Activated T-helper 1 cell treated with anti-CD3 and anti-CD28 coated beads, Interleukin-2, amount 50 U/mL, for 16 hours (primary cell): ENCODE results near the gene STK17A.
A peak's percentile ranks its signal among the peaks of the same experiment; 100 is the strongest.

Experiments used
- DNase-seq, 2 donors: peaks; one replicate each; pipeline ENCODE4 v3.0.0-alpha.2; 2020; ENCODE audit warnings: low read depth in 1 of 2, low spot score in 1 of 2

The STK17A gene

DNA sequence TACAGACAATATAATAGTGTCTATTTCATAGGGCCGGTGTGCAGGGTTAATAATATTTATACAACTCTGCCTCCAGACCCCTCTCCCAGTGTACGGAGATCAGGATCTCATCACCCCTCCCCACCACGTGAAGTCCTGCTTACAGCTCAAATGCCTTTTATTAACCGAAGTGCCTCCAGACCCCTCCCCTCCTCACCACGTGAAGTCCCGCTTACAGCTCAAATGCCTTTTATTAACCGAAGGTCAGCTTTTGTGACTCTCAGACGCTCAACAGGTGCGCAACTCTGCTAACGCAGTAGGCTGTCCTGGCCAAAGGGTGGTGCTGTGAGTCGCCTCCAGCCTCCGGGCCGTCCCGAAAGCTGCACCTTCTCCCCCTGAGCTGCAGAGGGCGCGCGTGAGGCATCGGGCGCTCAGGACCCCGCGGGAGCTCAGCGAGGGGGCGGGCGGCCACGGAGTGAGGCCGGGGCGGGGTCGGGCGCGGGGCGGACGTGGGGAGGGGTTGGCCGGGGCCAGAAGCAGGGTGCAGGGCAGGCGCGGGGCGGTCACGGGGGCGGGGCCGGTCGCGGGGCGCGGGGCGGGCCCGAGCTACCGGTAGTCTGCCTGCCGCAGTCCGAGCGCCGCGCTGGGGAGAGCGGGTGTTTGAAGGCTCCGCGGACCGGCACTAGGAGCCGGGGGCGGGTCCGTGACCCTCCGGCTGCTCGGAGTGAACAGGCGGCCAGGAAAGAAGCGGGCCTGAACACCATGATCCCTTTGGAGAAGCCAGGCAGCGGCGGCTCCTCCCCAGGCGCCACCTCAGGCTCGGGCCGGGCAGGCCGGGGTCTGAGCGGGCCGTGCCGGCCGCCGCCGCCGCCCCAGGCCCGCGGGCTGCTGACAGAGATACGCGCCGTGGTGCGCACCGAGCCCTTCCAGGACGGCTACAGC, at the start of gene STK17A:
TSS of gene STK17A (plus strand) at position 606 of the 921 bp plus-strand sequence. CDS start at position 742, 136 bp downstream.
- DNase-seq, result peak; percentile 86 to 92

DNA sequence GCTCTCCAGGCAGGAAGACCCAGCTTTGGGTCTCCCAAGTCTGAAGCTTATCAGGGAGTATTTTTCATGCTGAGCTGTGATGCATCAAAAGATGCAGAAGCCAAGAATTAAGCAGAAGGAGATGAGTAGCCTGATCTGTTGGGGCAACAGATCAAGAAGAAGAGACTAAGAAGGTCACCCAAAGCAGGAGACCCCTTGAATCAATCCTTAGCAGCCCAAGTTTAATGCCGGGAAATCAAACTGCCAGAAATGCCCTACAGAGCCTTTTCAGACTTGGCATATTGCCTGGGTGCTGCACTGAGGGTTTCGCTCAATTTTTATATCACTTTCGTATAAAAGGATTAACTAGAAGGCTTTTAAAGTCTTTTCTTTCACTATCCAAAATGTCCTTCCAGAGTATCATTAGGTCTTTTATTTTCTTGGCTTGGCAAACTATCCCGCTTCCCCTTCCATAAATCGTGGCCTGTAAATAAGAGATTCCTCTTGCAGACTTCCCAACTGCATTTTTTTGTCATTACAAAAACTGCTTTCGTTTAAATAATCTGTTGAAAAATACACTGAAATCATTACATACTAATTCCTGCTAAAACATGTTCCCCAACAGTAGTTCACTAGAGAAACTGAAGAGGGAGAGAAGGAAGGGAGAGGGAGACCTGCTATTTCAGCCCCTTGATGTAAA, 49.0 kb upstream of the STK17A start:
- DNase-seq, result no peak

DNA sequence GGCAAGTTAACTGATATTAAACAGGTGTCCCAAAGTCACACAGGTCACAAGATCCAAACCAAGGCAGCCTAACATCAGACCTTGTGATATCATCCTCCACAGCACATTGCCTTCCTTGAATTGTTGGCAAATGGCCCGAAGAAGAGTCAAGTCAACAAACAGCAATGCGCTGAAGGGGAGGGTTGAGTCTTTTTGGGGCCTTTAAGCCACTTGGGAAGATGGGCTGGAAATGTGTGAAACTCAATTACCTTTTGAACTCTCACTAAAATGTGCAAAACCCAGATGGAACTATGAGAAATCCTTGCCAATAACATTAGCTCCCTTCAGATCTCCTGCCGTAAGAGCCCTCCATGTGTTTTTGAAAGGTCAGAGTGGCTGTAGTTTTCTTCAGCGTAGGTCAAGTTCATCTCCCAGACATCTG, 47.9 kb upstream of the STK17A start:
- DNase-seq, result no peak

DNA sequence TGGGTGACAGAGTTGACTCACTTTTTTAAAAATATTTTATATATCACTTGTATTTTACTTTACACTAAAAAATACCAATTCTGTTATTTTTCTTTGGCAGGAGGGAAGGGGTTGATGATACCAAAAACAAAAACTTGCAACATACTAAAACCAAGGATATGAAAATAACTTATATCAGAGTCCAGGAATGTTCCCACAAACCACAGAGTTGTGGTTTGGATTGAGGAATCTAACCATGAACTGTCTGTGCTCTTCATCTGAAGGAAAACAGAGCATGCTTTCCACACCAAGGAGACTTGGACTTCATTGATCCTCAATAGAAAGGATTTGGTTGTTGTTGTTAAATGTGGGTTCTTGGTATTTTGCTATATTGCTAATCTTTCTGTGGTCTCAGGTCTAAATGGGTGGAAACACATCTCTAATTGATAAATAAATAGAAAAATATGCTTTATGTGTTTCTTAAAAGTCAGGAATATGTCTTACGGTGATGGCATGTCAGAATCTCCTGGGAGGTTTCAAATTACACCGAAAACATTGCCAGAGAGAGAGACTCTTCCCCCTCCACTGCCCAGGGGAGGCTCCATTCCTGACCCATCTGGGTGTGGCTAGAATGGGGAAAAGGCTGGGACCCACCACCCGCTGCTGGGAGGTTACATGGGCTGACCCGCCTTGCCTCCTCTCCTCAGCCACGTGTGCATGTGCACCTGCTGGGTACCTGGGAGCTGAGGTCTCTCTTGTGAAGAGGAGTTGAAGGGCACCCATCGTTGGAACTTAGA, 46.9 kb upstream of the STK17A start:
- DNase-seq, result no peak

DNA sequence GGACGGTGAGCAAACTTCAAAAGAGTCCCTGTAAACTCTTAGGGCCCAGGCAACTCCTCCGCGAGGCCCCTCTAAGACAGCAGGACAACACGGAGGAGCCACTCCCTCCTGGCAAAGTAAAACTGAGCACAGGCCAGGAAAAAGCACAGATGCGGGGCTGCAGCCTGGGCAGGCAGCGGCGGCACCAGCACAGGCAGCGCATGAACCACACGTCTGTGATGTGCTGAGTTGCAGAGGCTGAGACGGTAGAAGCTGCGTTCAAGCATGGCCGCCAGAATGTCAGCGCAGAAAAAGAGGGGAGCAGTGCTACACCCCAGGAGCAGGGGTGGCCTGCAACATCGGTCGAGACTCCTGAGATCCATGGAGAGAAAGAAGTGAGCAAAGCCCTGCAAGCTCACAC, 46.1 kb upstream of the STK17A start:
- no peak for DNase-seq

DNA sequence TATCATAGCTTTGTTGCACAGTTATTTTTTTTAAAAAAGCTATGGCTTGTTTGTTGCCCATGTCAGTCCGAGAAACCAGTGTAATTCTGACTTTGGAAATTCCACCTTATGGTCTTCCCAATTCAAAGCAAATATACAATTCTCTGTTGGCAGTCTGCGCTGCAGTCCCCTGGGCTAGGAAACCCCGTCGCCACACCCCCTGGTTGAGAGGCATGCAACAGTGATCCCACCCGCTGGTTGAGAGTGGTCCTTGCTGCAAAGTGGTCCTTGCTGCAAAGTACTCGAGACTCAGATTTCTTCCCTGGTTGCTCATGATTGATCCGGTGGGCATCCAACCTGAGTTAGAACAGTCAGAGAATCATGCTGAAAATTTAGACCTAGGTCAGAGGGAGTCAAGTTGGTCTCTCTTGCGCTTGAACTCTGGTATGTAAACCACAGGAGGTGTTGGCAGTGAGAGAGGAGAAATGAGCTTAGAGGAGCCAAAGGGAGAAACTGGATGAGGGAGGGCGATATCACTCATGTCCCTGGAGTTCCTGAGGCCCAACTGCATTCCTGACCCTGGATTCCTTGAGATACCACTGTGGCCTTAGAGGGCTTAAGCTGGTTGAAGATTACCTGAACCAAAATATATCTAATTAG, 45.0 kb upstream of the STK17A start:
- no peak for DNase-seq

DNA sequence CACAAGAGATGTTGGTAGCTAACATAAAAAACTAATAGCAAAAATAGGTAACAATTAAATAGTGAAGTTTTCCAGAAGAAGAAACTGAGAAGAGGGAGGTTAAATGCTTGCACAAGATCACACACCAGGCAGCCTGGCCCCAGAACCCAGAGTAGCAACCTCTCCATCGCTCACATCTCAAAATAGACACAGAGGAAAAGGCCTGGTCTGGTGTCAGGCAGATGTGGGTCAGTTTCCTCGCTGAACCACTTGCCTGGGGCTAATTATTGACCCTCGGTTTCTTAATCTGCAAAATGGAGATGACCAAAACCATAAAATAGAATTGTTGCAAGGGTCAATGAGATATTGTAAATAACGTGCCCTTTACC, 44.5 kb upstream of the STK17A start:
- no peak for DNase-seq

DNA sequence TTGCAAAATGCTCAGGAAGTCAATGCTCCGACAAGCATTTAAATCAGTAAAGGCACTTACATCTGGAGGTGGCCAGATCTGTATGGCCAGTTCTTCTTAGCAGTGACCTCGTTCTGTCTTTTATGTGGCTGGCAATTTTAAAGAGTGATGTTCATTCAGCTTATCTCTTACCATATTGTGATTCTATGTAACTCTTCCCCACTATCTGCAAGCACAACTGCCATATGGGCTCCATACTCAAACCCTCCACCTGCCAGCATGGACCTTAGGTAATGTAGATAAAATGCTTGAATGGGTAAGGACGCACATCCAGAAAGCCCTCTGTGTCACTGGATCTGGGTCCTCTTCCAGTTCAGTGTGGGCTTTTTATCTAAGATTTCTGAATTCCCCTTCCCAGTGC, 42.4 kb upstream of the STK17A start:
- DNase-seq, result no peak

DNA sequence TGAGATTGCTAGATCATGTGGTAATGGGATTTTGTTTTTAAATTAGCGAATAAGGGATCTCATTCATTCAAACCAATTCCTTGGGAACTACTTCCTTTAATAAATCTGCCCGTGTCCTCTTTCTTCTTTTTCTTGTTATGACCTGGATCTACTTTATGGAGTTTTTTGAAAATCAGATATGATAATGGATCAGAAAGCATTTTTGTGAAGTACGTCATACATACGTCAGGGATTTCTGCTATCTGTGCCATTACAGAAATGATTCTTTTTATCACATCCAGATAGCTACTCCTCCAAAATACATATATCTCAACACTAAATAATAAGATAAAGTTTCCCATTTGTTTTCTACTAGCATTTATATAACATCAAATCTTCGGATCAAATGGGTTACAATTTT, 40.2 kb upstream of the STK17A start:
- DNase-seq, result no peak

DNA sequence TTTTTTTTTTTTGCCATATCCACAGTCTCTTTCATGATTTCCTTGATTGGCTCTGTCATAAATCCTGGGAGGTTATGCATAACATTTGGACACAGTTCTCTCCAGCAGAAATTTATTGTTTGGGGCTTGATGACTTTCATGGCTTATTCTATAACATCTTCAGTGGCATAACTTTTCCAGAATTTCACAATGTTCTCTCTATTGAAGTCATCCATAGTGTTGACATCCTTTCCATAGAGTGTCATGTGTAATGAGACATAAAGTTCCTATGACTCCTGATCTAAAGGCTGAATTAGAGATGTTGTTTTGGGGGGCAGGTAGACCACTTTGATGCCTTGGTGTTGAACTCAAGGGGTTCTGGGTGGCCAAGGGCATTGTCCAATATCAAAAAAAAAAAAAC, 36.7 kb upstream of the STK17A start:
- DNase-seq, result no peak

DNA sequence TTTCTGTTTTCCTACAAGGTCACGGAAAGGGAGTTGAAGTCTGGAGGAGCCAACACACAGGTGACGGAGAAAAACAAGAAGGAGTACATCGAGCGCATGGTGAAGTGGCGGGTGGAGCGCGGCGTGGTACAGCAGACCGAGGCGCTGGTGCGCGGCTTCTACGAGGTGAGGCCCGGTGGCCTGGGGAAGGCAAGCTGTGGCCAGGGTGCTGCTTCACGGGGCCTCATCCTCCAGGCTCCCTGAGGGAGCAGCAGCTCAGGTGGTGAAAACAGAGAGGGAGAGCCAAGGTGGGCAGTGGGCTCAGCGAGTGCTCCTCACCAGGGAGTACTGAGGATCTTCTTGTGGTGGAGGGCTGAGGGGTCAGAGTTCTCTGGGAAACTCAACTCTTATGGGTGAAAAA, 32.5 kb upstream of the STK17A start:
- DNase-seq, result no peak

DNA sequence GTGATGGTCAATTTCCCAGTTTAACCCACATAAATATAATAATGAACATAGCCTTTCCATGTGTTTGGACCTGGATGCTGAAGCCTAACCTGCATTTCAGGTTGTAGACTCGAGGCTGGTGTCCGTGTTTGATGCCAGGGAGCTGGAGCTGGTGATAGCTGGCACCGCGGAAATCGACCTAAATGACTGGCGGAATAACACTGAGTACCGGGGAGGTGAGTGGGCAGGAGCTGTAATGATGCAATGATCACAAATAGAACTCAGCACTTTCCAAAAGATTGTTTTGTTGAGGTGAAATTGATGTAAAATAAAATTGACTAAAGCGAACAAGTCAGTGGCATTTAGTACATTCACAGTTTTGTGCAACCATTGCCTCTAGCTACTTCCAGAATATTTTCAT, 30.8 kb upstream of the STK17A start:
- no peak for DNase-seq

DNA sequence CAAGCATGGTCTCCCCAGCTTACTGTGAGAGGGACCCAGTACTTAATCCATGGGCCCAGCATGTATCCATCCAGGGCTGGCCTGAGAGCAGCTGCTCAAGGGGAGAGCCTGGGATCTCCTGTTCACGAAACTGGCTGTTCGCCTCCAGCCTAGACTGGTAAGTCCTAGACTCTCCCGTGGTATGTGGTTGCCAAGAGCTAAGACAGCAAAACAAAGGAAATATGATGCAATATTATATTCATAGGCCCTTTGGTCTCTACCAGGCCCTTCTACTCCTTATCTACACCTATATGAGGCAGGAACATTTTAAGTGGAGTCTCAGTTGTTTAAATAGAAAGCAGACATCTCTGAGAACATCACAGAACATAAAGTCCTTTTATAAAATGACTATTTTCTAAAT, 28.9 kb upstream of the STK17A start:
- DNase-seq, result no peak

DNA sequence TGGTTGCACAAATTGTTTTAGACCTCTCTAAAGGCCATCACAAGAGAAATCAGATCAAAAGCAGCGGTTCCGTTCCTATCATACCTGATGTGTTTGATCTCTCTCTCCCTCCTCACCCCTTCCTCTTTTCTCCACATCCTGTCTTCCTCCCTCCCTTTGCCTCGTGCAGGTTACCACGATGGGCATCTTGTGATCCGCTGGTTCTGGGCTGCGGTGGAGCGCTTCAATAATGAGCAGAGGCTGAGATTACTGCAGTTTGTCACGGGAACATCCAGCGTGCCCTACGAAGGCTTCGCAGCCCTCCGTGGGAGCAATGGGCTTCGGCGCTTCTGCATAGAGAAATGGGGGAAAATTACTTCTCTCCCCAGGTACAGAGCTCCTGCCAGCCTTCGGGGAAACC, 28.5 kb upstream of the STK17A start:
- DNase-seq, result no peak

DNA sequence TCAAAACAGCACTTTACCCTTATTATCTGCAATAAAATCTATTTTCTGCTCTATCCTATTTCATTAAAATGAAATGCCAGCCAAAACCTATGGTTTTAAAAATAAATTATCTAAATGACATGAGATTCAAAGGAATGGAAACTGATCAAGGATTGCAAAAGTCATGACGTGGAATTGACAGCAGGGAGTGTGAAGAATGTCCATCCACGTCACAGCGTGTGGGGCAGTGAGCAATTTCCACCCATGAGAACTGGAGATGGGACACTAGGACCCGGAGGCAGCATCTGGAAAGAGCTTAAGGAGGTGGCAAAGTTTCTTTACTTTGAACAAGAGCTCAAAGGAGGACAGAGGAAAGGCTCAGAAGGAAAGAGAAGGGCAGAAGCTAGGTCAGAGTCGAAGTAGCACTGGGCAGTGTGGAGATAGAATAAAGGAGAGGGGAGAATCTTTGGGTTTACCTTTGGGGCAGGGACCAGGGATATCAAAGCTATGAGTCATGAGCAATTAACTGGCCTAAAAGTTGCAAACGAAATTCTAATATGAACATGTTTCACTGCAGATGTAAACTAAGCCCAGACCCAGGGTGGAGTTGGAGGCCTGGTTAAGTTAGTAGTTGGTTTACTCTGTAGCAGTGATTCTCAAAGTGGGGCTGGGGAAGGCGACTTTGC, 24.9 kb upstream of the STK17A start:
- DNase-seq, result no peak

DNA sequence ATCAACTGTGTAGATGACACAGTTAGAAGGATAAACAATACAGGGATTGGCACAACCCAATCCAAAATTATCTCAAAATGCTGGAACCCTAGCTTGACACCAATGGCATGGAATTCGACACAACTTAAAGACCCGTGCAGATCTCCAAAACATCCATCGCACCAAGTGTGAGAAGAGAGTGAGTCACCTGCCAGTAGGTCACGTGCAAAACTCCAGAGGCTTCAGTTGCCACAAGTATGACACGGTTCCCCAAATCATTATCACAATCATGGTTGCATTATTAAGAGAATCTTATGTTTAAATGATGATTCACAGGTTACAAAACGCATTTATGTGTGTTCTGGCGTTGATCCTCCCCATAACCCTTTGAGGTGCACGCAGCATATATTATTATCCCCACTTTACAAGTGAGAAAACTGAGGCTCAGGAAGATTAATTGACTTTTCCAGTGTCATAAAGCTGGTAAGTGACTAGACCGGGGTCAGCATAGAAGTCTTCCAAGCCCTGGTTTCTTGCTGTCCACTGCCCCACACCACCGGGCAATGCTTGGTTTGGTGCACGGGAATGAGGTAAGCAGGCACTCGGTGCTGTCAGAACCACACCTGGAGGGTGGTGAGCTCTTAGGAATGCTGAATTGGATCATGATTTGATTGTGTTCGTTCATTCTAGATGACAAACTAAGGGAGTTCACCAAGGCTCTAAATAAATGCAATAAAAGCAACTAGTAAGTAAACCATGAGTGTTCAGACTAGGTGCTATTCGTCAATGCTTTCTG, 23.6 kb upstream of the STK17A start:
- DNase-seq, result no peak

DNA sequence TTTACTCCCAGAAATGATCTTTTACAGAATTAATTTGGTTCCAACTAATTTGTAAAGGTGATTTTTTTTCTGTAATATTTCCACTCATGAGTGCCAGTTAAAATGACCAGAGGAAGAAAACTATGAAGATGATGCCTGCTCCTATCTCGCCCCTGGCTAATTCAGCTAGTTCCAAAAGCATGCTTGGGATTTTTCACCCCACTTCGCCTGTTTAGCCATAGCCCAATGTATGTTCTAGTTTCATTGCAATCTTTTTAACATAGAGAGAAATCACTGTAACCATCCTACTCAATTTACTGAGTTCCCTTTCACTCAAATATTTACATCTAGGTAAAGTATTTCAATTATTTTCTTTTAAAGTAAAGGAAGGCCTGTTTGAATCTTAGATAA, 23.0 kb upstream of the STK17A start:
- no peak for DNase-seq

DNA sequence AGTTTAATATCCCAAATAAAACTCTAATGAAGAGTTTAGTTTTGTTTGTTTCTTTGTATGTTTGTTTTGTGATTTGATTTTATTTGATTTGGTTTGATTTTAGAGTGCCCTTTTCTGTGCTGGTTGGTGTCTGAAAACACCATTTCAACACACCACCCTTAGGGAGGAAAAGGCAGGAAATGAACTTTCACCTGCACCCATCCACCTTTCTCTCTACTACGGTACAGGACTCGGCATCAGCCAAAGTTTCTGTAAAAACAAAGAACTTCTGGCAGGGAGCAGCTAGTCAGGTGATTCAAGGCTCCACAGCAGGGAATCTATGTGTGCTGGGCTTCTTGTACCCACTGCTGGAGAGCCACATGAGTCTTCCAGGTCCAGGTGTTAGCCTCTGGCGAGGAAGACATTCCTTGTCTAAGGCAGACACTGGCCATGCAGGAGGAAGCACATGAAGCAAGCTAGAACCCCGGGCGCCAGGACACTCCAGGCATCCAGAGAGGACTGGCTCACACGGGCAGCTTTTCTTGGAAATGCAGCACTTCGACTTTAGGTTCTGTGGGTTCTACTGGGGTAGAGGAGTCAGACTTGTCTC, 22.1 kb upstream of the STK17A start:
- DNase-seq, result no peak

DNA sequence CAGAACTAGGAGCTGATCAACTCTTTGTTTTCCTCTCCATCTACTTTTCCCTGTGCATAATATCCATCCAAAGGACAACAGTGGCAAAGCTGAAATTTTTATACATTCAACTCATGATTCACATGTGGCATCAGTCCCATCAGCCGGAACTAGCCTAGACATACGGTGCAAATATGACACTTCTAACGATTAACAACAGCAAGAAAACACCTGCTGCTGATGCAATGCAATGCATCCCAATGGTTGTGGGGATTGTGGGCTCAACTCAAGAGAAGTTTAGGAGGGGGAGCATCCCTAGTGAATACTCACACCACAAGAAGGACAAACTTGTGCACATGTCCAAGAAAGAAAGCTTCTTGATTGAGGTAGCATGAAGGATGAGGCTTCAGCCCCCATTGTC, 20.5 kb upstream of the STK17A start:
- DNase-seq, result no peak

DNA sequence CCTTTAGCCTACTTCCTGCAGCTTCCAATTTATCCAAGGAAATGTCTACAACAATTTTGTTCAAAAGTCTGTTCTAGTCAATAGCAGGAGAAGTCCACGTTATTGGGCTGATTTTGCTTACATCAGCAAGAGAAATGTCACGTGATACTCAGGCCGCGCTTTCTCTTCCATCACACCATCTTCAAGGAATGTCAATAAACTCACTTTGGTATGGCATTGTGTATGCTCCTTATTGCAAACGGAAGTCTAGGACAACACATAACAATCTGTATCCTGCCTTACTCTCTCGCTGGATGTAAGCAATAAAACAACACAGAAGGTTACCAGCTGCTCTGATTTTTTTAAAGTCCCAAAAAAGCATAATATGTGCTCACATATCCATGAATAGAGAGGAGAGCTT, 17.1 kb upstream of the STK17A start:
- no peak for DNase-seq
